Measurements from ENCODE around the gene ADGRL1.
"Not testable (repeated sequence)": the region's sequence is repeated elsewhere in the genome, so short reads cannot be mapped to it uniquely, and the experiment has no call there.

DNA sequence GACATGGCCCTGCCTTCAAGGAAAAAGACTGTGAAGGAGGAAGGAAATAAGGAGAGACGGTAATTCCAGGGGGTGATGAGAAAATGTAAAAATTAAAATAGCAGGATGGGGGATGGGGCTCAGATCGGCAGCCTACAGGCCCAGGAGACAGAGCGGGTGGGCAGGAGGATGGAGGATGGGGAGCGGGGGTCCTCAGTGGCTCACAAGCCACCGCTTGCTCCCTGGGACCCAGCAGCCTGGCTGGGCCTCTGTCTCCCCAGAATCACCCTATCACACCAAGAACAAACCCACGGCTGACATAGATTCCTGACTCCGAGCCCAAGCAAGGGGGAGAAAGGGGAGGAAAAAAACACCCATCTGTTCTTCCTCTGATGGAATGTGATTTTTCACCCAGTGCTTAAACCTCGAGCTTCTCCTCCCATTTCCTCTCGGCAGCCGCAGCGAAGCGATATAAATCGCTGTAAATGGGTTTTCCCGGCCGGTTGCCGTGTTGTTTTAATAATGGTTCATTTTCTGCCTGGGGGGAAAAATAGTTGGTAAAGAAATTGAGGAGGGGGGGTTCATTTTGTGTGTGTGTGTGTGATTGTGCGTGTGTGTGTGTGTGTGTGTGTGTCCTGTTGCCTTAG is 22.6 kb upstream of the ADGRL1 start:
- TF ChIP-seq, protein P1, sequence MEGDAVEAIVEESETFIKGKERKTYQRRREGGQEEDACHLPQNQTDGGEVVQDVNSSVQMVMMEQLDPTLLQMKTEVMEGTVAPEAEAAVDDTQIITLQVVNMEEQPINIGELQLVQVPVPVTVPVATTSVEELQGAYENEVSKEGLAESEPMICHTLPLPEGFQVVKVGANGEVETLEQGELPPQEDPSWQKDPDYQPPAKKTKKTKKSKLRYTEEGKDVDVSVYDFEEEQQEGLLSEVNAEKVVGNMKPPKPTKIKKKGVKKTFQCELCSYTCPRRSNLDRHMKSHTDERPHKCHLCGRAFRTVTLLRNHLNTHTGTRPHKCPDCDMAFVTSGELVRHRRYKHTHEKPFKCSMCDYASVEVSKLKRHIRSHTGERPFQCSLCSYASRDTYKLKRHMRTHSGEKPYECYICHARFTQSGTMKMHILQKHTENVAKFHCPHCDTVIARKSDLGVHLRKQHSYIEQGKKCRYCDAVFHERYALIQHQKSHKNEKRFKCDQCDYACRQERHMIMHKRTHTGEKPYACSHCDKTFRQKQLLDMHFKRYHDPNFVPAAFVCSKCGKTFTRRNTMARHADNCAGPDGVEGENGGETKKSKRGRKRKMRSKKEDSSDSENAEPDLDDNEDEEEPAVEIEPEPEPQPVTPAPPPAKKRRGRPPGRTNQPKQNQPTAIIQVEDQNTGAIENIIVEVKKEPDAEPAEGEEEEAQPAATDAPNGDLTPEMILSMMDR (IDR thresholded peaks at IDR 0.05), result not testable (repeated sequence)
- not testable (repeated sequence) for TF ChIP-seq POLR2A (IDR thresholded peaks at IDR 0.05)

All from uterus (tissue), 2 donors.